Measurements from ENCODE around the gene APLP1.
"Not testable (repeated sequence)": the region's sequence is repeated elsewhere in the genome, so short reads cannot be mapped to it uniquely, and the experiment has no call there.

Gene APLP1

DNA sequence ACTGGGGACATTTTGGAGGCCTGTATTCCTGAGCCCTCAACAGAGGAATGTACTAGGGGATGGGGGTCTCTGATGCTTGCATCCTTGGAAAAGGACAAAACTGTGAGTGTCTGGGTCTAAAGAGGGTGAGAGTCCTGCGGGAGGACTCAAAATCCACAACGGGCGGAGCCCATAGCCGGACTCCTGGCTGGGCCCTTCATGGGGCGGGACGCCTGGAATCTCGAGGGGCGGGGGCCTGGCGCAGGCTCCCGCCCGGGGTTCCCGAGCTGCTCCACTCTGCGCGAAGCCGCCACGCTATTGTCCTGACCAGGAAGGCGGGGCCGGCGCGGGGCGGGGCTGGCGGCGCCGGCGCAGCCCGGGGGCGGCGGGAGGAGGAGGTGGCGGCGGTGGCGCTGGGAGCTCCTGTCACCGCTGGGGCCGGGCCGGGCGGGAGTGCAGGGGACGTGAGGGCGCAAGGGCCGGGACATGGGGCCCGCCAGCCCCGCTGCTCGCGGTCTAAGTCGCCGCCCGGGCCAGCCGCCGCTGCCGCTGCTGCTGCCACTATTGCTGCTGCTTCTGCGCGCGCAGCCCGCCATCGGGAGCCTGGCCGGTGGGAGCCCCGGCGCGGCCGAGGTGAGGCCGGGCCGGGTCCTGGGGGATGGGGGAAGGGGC is at the start of gene APLP1:
TSS of gene APLP1 (plus strand) at position 403 of the 651 bp plus-strand sequence. CDS start at position 466, 63 bp downstream.
- Histone ChIP-seq H3K27ac (ENCODE audit: low read length) (no peak within 1 kb of the TSS), H3K4me3 (ENCODE audit: low read length) (peak within 1 kb of the TSS; percentile 75), H3K9ac (ENCODE audit: low read depth, low read length) (peak within 1 kb of the TSS; percentile 5; the same call in 1 of the 2 replicates), H3K27me3 (ENCODE audit: insufficient read depth, low read length) (peaks cover 28% of the 10 kb centered on the region), H3K9me3 (ENCODE audit: insufficient read depth, low read depth, low read length) (no peaks in the 10 kb centered on the region), H3K36me3 (ENCODE audit: insufficient read depth, low read depth, low read length) (no peaks in the 10 kb centered on the region), H3K4me1 (ENCODE audit: insufficient read depth, low read length) (no peaks in the 10 kb centered on the region; the same call in 1 of the 2 replicates)

DNA sequence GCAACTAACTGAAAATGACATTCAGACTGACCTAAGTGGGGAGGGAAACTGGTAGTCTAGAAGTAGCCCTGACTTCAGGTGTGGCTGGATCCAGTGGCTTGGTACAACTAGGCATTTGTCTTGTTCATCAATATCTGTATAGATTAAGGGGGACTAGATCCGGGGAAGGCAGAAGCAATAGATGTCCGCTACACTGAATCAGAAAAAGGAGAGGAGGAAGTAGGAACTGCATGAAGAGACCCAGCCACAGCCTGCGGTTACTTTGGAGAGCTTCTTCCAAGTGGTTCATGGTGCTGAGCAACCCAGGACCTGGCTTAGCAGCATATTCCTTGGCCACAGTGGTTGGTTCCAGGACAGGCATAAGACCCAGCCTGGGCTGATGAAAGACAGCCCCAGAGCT is 45.8 kb upstream of the APLP1 start:
- Histone ChIP-seq H3K4me3 (ENCODE audit: low read length) (no peak overlapping the region), H3K9me3 (ENCODE audit: insufficient read depth, low read depth, low read length) (no peaks in the 10 kb centered on the region), H3K27ac (ENCODE audit: low read length) (no peak overlapping the region), H3K4me1 (ENCODE audit: insufficient read depth, low read length) (no peaks in the 10 kb centered on the region; the same call in 1 of the 2 replicates), H3K9ac (ENCODE audit: low read depth, low read length) (no peak overlapping the region), H3K36me3 (ENCODE audit: insufficient read depth, low read depth, low read length) (no peaks in the 10 kb centered on the region), H3K27me3 (ENCODE audit: insufficient read depth, low read length) (peaks cover 12% of the 10 kb centered on the region; the same call in 1 of the 2 replicates)

DNA sequence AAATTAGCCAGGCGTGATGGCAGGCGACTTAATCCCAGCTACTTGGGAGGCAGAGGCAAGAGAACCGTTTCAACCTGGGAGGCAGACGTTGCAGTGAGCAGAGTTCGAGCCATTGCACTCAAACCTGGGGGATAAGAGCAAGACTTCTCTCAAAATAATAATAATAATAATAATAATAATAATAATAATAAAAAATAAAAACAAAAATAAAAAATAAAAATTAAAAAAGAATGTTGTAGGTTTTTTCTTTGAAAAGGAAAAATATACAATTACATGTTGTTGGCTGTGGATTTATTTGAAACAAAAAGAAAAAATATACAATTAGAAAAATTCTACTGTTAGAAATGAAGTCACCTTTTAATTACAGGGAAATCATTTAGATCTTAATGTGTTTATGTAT is 44.2 kb upstream of the APLP1 start:
- H3K4me3 ChIP-seq (ENCODE audit: low read length) = no peak overlapping the region
- H3K9ac ChIP-seq (ENCODE audit: low read depth, low read length) = no peak overlapping the region
- no peaks in the 10 kb centered on the region; the same call in 1 of the 2 replicates for H3K4me1 ChIP-seq (ENCODE audit: insufficient read depth, low read length)
- peaks cover 8% of the 10 kb centered on the region; the same call in 1 of the 2 replicates for H3K27me3 ChIP-seq (ENCODE audit: insufficient read depth, low read length)
- no peak overlapping the region for H3K27ac ChIP-seq (ENCODE audit: low read length)
- H3K9me3 ChIP-seq (ENCODE audit: insufficient read depth, low read depth, low read length) = no peaks in the 10 kb centered on the region
- H3K36me3 ChIP-seq (ENCODE audit: insufficient read depth, low read depth, low read length) = no peaks in the 10 kb centered on the region

DNA sequence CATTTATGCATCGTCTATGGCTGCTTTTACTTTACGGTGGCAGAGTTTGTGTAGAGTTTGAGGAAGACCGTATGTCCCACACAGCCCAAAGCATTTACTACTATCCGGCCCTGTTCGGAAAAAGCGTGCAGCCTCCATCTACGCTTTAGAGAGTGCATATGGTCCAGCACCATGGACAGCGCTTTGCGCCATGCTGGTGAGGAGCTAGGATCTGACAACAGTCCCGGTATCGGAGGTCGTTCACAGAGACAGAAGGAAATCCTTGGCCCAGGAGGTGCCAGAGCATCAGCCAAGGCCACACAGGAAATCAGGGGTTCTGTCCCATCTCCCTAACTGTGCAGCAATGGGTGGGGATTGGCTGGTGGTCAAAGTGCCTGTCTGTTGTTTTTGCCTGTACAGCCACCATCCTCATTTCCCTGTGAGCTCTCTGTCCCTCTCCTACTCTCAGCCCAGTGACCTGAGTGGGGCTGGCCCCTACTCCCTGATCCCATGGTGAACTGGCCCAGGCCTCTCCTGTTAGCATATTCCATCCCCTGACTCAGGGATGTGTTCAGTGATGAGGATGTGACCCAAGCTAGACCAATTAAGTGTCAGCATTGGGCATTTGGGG is 39.6 kb upstream of the APLP1 start:
- no peaks in the 10 kb centered on the region for H3K9me3 ChIP-seq (ENCODE audit: insufficient read depth, low read depth, low read length)
- no peak overlapping the region for H3K4me3 ChIP-seq (ENCODE audit: low read length)
- no peak overlapping the region for H3K27ac ChIP-seq (ENCODE audit: low read length)
- peaks cover 34% of the 10 kb centered on the region for H3K27me3 ChIP-seq (ENCODE audit: insufficient read depth, low read length)
- H3K4me1 ChIP-seq (ENCODE audit: insufficient read depth, low read length) = no peaks in the 10 kb centered on the region
- no peaks in the 10 kb centered on the region for H3K36me3 ChIP-seq (ENCODE audit: insufficient read depth, low read depth, low read length)
- H3K9ac ChIP-seq (ENCODE audit: low read depth, low read length) = no peak overlapping the region

DNA sequence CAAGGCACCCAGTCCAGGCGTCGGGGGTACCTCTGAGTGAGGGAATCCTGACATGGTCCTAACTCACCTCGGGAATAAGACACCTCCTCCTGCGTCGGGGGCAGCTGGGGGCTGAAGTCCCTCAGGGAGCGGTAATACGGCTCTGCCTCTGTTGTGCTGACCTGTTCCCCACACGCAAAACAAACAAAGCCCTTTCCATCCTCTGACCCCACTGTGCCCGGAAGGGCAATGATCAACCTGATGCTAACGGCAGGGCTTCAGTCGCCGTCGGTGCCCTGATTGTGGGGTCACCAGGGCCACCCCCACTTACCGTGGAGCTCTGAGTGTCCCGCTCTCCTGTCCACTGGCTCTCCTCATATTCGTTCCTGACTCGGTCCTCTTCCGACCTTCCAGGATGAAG is 37.4 kb upstream of the APLP1 start:
- H3K4me3 ChIP-seq (ENCODE audit: low read length) = no peak overlapping the region
- no peaks in the 10 kb centered on the region for H3K4me1 ChIP-seq (ENCODE audit: insufficient read depth, low read length)
- no peaks in the 10 kb centered on the region for H3K36me3 ChIP-seq (ENCODE audit: insufficient read depth, low read depth, low read length)
- peaks cover 29% of the 10 kb centered on the region for H3K27me3 ChIP-seq (ENCODE audit: insufficient read depth, low read length)
- H3K9ac ChIP-seq (ENCODE audit: low read depth, low read length) = no peak overlapping the region
- H3K27ac ChIP-seq (ENCODE audit: low read length) = no peak overlapping the region
- no peaks in the 10 kb centered on the region for H3K9me3 ChIP-seq (ENCODE audit: insufficient read depth, low read depth, low read length)

DNA sequence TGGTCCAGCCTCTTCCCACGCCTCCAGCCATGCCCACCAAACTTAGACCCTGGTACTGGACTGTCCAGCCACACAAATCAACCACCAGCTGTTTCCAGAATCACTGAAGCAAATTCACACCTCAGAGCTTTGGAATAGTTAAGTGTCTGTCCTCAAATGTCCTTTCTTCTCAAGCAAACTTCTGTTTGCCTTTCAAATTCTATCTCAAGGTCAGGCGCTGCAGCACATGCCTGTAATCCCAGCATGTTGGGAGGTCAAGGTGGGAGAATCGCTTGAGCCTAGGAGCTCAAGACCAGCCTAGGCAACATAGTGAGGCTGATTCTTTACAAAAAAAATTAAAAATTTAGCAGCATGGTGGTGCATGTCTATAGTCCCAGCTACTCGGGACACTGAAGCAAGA is 36.3 kb upstream of the APLP1 start:
- Histone ChIP-seq H3K4me3 (ENCODE audit: low read length) (no peak overlapping the region), H3K9ac (ENCODE audit: low read depth, low read length) (no peak overlapping the region), H3K27ac (ENCODE audit: low read length) (no peak overlapping the region), H3K36me3 (ENCODE audit: insufficient read depth, low read depth, low read length) (no peaks in the 10 kb centered on the region), H3K9me3 (ENCODE audit: insufficient read depth, low read depth, low read length) (no peaks in the 10 kb centered on the region), H3K27me3 (ENCODE audit: insufficient read depth, low read length) (peaks cover 31% of the 10 kb centered on the region), H3K4me1 (ENCODE audit: insufficient read depth, low read length) (no peaks in the 10 kb centered on the region)

DNA sequence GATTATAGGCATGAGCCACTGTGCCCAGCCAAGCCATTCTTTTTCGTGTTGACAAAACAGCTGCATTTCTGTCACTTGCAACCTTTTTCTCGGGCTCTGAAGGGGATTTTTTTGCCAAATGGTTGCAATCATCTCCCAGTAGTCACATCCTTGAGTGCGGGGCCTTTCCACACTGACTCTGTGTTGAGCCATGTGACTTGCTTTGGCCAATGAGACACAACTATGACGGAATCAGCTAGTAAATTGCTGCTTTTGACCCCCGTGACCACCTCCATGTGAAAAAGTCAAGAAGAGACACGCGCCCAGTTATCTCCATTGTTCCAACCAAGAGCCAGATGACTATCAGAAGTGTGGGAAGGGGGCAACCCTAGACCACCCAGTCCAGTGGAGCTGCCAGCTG is 34.4 kb upstream of the APLP1 start:
- H3K4me1 ChIP-seq (ENCODE audit: insufficient read depth, low read length) = no peaks in the 10 kb centered on the region
- no peak overlapping the region for H3K9ac ChIP-seq (ENCODE audit: low read depth, low read length)
- no peaks in the 10 kb centered on the region for H3K36me3 ChIP-seq (ENCODE audit: insufficient read depth, low read depth, low read length)
- H3K4me3 ChIP-seq (ENCODE audit: low read length) = no peak overlapping the region
- H3K9me3 ChIP-seq (ENCODE audit: insufficient read depth, low read depth, low read length) = no peaks in the 10 kb centered on the region
- peaks cover 32% of the 10 kb centered on the region for H3K27me3 ChIP-seq (ENCODE audit: insufficient read depth, low read length)
- H3K27ac ChIP-seq (ENCODE audit: low read length) = no peak overlapping the region

DNA sequence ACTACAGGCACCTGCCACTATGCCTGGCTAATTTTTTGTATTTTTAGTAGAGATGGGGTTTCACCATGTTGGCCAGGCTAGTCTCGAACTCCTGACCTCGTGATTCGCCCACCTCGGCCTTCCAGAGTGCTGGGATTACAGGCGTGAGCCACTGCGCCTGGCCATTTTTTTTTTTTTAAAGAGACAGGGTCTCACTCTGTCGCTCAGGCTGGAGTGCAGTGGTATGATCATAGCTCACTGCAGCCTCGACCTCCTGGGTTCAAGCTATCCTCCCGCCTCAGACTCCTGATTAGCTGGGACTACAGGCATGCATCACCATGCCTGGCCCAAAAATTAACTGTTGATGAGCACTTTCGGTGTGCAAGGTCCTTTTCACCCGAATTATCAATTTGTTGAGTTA is 32.3 kb upstream of the APLP1 start:
- not testable (repeated sequence) for H3K9me3 ChIP-seq (ENCODE audit: insufficient read depth, low read depth, low read length); H3K27ac ChIP-seq (ENCODE audit: low read length); H3K36me3 ChIP-seq (ENCODE audit: insufficient read depth, low read depth, low read length); H3K4me3 ChIP-seq (ENCODE audit: low read length); H3K9ac ChIP-seq (ENCODE audit: low read depth, low read length); H3K4me1 ChIP-seq (ENCODE audit: insufficient read depth, low read length)
- H3K27me3 ChIP-seq (ENCODE audit: insufficient read depth, low read length) = peaks cover 20% of the 10 kb centered on the region

DNA sequence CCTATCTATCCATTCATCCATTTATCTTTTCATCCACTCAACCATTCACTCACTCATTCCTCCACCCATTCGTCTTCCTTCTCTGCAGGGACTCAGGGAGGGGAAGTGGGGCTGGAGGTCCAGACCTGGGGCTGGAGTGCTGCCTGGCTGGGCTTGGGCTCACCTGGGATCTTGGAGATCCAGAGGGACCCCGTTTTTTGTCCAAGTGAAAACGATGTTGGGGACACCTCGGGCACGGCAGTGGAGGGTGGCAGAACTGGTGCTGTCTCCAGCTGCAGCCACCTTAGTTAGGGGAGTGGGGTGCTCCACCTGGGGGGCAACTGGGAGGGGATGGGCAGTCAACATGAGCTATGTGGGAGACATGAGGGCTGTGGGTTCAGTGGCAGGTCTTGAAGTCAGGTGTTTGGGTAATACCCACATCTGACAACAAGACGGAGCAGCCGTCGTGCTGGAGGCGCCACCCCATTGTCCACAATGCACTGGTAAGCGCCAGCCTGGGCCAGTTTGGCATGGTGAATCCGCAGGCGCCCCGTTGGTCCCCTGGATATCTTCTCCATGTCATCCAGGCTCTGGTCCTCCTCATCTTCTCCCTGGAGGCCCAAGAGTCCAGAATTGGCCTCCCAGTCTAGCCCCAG is 26.3 kb upstream of the APLP1 start:
- H3K9ac ChIP-seq (ENCODE audit: low read depth, low read length) = no peak overlapping the region

DNA sequence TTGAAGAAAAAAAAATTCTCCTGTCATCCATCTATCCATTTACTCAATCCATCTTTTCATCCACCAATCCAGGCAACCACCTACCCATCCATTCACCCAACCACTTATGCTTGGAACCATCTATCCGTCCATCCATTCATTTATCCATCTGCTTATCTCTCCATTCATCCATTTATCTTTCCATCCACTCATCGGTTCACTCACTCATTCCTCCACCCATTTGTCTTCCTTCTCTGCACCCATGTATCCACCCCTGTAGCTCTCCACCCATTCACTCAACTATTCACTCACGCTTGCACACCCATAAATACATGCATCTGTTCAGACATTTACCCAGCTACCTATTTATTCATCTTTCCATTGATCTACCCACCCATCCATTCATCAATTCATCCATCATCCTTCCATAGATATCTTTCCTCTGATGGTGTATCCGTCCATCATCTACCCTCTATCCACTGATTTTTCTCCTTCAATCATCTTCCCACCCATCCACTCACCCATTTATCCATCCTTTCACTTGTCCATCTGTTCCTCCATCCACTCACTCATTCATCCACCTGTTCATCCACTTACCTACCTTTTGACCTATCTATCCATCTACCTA is 25.6 kb upstream of the APLP1 start:
- peaks cover 3% of the 10 kb centered on the region; the same call in 1 of the 2 replicates for H3K4me1 ChIP-seq (ENCODE audit: insufficient read depth, low read length)
- H3K27me3 ChIP-seq (ENCODE audit: insufficient read depth, low read length) = peaks cover 67% of the 10 kb centered on the region

More for the DNA sequence above, 26.3 kb upstream of the APLP1 start:
- no peaks in the 10 kb centered on the region for H3K9me3 ChIP-seq (ENCODE audit: insufficient read depth, low read depth, low read length)
- H3K36me3 ChIP-seq (ENCODE audit: insufficient read depth, low read depth, low read length) = no peaks in the 10 kb centered on the region
- peaks cover 65% of the 10 kb centered on the region for H3K27me3 ChIP-seq (ENCODE audit: insufficient read depth, low read length)
- H3K27ac ChIP-seq (ENCODE audit: low read length) = no peak overlapping the region
- no peak overlapping the region for H3K4me3 ChIP-seq (ENCODE audit: low read length)
- peaks cover 3% of the 10 kb centered on the region; the same call in 1 of the 2 replicates for H3K4me1 ChIP-seq (ENCODE audit: insufficient read depth, low read length)

DNA sequence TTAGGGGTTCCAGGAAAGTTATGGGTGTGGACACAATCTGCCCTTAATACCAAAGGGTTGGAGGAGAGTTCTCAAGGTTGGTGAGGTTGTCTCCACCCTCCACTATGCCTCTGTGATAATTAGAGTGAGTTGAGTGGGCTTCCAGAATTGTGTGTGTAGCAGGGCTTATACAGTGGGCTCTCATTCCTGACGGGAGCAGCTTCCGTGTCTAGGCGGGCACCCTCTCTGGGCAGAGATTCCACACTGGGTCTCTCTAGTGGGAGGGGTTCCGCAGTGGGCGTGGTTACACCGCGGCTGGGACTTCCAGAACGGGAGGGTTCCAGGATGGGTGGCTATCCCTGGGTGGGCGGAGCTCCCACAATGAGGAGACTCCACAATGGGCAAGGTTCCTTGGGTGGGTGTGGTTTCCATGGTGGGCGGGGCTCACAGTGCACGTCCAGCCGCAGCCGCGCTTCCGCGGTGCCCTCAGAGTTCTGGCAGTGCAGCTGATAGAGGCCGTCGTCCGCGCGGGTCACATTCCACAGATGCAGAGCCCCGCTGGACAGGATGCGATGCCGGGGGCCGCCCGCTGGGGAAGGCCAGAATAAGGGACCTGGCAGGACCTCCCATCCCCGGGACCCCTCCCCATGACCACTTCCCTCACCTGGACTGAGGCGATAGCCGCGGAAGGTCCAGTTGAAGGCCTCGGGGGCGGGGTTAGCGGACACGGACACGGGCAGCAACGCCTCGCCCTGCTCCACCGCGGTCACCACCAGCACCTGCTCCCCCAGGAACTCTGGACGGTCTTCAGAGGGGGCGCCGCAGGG is 24.5 kb upstream of the APLP1 start:
- Histone ChIP-seq H3K9ac (ENCODE audit: low read depth, low read length) (no peak overlapping the region), H3K36me3 (ENCODE audit: insufficient read depth, low read depth, low read length) (no peaks in the 10 kb centered on the region), H3K4me3 (ENCODE audit: low read length) (peak overlapping the region; percentile 48; the same call in 1 of the 2 replicates), H3K9me3 (ENCODE audit: insufficient read depth, low read depth, low read length) (no peaks in the 10 kb centered on the region), H3K27me3 (ENCODE audit: insufficient read depth, low read length) (peaks cover 72% of the 10 kb centered on the region), H3K27ac (ENCODE audit: low read length) (no peak overlapping the region), H3K4me1 (ENCODE audit: insufficient read depth, low read length) (peaks cover 3% of the 10 kb centered on the region; the same call in 1 of the 2 replicates)

More for the DNA sequence above, 25.6 kb upstream of the APLP1 start:
- H3K36me3 ChIP-seq (ENCODE audit: insufficient read depth, low read depth, low read length) = no peaks in the 10 kb centered on the region
- no peak overlapping the region for H3K27ac ChIP-seq (ENCODE audit: low read length)
- no peak overlapping the region for H3K9ac ChIP-seq (ENCODE audit: low read depth, low read length)
- H3K4me3 ChIP-seq (ENCODE audit: low read length) = no peak overlapping the region
- no peaks in the 10 kb centered on the region for H3K9me3 ChIP-seq (ENCODE audit: insufficient read depth, low read depth, low read length)

All from iPS-20b (cell line).